B cell (primary cell): ENCODE measurements around the gene UTS2R.
"Not testable (repeated sequence)": the region's sequence is repeated elsewhere in the genome, so short reads cannot be mapped to it uniquely, and the experiment has no call there.

Experiments
- CTCF ChIP-seq: fragments of 200-600 bp; IDR thresholded peaks from one replicate; pipeline ENCODE4 v1.8.0; 2022; ENCODE audit warnings: antibody characterized with exemption, mild to moderate bottlenecking
- EZH2 ChIP-seq: IDR thresholded peaks from 2 replicates; pipeline ENCODE4 v1.6.1; 2012; ENCODE audit warnings: borderline replicate concordance, low read depth, mild to moderate bottlenecking, moderate library complexity, low read length; ENCODE audit not compliant: insufficient read depth, poor library complexity, severe bottlenecking

- not testable (repeated sequence) for TF ChIP-seq CTCF, EZH2
Measured at GRCh38 chr17:82373072-82373452, 1.5 kb downstream of the UTS2R start.
